NCI-H2029 (cell line): Measurements from ENCODE around the gene MLH1.

Source experiments
- DNase-seq: peaks from one replicate; lab custom pipeline; 2025; lab: John Stamatoyannopoulos, UW

MLH1 gene

DNA sequence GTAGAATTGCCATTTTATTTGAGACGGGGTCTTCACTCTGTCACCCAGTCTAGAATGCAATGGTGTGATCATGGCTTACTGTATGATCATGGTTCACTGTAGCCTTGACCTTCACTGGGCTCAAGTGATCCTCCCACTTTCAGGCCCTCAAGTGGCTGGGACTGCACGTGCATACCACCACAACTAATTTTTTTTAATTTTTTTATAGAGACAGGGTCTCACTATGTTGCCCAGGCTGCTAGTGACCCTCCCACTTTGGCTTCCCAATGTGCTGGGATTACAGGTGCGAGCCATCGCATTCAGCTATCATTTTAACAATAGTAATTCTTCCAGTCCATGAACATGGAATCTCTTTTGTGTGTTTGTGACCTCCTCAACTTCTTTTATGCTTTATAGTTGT lies 12.3 kb upstream of the MLH1 start:
- no peak for DNase-seq

DNA sequence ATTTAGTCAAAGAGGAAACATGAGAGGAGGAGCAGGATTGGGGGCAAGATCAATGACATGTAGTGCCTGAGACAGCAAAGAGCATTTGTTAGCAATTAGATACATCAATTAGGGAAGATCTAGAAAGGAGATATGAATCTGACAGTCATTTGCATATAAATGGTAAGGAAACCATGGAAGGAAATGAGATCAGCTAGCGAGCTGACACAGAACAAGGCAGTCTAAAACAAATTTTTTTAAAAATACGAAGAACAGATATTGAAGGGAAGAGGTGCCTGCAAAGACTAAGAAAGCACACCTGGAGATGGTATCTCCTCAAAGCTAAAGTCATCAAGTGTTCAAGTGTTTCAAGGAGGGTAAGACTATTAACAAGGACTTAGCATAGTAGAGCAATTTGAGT lies 5.0 kb upstream of the MLH1 start:
- no peak for DNase-seq

DNA sequence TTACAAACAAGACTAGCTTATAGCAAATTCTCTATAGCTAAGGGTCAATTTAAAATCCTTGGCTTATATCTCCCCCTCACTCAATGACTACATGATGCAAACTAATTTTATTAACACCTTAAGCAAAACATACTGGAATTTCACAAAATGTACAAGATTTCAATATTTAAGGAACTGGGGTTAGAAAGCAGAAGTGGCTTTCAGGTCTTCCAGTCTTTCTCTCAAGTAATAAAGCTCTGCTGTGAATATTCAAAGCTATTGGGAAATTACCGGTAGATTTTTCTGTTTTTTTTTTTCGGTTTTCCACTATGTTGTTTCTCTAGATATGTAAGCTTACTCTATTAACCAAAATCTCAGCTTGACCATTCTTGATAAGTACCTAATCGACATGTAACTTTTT lies 4.3 kb upstream of the MLH1 start:
- no peak for DNase-seq

DNA sequence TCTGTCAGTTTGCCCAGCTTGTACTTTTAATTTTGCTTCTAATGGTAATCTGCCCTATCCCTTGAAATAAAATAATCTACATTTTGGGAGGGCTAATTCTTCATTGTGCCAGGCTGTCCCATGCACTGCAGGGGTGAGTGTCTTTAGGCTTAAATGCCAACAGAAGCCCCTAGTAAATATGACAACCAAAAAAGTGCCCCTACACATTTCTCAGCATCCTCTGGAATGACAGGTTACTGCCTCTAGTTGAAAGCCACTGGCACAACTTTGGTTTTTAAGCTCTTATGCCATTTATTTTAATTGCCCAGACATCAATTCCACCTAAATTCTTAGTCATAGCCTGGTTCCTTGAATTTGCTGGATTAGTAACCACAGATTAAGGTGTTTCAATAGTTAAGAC lies 3.8 kb upstream of the MLH1 start:
- no peak for DNase-seq

DNA sequence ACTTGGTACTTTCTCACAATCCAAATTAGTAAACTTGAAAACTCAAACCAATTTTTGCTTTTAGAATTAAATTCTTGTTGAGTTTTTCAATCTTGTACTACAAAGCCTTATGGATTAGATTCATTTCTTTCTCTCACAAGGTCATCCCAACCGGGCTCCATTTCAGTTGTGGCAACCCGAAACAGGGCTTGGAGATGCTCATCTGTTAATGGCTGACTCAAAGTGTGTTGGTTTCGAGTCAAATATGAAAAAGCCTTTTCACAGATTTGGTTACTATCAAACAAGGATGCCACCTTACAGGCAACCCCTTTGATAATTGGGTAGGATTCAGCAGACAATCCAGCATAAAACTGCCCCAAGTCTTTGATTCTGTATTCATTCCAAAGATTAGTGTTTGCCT lies 2.2 kb upstream of the MLH1 start:
- no peak for DNase-seq

DNA sequence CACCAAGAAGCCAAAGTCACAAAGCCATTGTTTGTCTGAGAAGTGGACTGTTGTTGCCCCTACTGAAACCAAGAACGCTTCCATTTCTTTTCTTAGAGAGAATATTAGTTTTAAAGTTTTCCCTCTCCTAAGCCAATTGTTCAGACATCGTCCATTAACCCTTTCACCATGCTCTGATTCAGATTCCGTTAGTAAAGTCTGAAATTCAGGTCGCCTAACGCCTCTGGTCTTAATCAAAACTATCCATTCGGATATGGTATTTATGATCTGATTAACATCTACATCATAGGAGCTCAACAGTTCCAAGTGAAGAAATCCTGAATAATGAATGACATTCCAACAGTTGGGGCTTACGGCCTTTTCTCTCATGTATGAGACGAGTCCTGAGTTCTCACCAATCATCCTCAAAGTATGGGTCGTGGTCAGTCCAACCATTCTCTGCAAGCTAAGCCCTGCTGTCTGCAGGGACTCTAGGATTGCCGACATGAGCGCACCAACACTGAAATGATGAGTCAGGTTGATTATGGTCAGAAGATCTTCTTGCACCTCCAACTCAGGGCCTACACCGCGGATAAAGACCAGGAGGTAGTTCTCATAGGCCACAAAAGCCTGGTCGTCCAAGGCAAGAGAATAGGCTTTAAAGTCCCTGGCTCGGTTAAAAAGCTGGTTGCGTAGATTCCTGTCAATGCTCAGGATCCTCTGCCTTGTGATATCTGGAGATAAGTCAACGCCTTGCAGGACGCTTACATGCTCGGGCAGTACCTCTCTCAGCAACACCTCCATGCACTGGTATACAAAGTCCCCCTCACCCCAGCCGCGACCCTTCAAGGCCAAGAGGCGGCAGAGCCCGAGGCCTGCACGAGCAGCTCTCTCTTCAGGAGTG lies 1.2 kb upstream of the MLH1 start:
- DNase-seq, result no peak

DNA sequence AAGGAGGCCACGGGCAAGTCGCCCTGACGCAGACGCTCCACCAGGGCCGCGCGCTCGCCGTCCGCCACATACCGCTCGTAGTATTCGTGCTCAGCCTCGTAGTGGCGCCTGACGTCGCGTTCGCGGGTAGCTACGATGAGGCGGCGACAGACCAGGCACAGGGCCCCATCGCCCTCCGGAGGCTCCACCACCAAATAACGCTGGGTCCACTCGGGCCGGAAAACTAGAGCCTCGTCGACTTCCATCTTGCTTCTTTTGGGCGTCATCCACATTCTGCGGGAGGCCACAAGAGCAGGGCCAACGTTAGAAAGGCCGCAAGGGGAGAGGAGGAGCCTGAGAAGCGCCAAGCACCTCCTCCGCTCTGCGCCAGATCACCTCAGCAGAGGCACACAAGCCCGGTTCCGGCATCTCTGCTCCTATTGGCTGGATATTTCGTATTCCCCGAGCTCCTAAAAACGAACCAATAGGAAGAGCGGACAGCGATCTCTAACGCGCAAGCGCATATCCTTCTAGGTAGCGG lies 452 bp upstream of the MLH1 start, which contains the start of gene EPM2AIP1:
EPM2AIP1 (minus strand) TSS at position 326 of the 520 bp plus-strand sequence; CDS start at position 272, 54 bp downstream.
- DNase-seq, result no peak

DNA sequence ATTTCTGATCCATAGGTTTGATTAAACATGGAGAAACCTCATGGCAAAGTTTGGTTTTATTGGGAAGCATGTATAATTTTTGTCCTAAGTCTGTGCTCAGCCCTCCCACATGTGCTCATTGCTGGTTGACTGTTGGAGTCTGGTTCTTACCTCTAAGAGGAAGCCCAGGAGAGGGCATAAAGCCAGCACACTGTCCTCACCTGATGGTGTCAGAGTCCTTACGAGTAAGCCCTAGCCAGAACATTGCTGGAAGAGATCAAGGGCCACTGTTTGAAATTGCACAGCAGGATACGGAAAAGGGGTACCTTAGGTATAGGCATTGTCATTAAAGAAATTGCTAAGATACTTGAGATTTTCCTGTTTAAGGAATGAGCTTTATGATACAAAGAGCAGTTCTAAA lies 21.3 kb downstream of the MLH1 start:
- no peak for DNase-seq

DNA sequence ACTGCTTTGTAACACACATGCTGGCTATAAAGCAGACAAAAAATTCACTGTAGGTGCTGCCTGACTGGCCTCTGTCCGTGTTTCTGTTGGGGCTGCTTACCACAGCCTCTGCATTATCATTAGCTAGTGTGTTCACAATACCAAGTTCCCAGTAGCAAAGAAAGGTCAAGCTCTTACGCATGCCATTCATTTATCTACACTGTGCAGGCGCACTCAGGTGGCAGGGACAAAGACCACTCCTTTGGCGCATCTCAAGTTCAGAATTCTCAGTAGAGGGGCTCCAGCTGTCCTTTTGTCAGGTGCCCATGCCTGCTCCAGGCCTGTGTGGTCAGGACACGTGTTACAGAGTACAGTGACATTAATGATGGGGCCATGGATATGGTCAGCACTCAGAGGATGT lies 22.3 kb downstream of the MLH1 start:
- no peak for DNase-seq

DNA sequence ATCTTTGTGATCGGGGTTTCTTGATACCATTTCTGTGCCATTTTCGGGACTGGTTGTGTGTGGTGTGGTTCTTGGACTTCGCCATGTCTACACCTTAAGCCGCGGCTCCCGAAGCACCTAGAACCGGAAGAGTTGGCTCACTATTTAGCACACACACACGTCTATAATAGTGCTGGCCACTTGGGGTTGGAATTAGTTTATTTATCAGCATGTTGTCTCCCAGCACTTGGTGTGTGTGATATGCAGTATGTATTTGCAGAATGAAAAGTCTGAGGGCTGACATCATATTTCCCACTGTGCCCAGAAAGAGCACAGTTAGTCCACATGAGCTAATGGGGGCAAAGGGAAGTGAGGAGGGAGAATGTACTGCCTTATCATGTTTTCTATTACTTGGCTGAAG lies 23.6 kb downstream of the MLH1 start:
- no peak for DNase-seq

DNA sequence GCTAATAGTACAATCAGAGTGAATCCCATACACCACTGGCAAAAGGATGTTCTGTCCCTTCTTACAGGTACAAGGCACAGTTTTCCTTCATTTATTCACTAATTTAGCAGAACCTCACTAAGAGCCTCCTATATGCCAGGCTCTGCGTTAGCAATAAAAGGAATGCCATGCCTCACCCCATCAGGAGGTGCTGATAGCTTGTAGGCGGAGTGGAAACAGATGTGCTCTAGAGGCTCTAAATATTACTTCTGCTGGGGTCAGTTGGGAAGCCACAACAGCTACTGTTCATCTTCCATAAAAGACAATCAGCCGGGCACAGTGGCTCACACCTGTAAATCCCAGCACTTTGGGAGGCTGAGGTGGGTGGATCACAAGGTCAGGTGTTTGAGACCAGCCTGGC lies 24.4 kb downstream of the MLH1 start:
- DNase-seq, result no peak

DNA sequence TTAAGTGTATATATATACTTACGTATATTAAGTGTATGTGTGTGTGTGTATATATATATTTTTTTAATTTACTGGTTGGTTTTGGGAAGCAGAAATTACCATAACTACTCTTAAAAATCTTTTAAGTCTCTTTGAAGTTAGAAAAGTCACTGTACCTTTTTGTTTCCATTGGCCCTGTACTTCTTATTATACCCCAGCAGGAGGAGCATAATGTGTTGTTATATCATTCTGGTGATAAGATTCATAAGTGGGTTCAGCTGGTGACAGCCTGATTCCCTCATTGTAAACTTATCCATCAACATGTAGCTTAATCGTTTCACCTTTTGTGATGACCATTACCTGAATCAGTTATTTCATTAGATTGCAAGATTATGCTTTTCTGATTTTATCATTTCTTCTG lies 30.8 kb downstream of the MLH1 start:
- DNase-seq, result no peak

DNA sequence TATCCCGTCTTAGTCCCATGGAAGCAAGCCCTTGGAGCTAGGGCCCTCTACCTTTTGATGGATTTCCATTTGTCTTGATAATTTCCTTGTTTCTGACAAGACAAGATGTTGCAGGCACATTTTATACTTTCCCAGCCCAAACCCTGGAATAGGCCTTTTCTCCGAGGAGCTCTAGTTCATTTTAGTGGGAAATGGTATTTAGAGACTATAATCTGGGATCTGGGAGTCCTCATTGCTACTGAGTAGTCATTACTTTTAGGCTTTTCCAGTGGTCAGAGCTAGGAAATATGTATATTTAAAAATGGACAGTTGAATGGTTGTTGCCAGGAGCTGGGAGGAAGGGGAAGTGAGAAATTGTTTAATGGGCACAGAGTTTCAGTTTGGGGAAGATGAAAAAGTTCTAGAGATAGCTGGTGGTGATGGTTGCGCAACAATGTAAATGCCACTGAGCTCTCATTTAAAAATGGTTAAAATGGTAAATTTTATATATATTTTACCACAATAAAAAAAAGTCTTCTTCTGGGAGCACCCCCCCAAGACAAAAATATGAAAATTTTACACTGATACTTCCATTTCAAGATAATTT lies 31.6 kb downstream of the MLH1 start:
- no peak for DNase-seq

DNA sequence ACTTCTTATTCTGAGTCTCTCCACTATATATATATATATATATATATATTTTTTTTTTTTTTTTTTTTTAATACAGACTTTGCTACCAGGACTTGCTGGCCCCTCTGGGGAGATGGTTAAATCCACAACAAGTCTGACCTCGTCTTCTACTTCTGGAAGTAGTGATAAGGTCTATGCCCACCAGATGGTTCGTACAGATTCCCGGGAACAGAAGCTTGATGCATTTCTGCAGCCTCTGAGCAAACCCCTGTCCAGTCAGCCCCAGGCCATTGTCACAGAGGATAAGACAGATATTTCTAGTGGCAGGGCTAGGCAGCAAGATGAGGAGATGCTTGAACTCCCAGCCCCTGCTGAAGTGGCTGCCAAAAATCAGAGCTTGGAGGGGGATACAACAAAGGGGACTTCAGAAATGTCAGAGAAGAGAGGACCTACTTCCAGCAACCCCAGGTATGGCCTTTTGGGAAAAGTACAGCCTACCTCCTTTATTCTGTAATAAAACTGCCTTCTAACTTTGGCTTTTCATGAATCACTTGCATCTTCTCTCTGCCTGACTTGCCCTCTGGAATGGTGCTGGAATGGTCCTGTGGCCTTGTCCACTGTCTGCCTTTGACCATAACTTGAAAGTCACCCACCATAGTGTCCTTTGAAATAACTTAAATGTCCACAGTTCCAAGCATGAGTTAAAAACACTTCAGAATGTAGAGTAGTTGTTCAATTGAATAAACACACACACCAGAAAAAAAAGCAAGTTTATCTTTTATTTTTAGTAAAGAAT lies 32.4 kb downstream of the MLH1 start:
- DNase-seq, result no peak

DNA sequence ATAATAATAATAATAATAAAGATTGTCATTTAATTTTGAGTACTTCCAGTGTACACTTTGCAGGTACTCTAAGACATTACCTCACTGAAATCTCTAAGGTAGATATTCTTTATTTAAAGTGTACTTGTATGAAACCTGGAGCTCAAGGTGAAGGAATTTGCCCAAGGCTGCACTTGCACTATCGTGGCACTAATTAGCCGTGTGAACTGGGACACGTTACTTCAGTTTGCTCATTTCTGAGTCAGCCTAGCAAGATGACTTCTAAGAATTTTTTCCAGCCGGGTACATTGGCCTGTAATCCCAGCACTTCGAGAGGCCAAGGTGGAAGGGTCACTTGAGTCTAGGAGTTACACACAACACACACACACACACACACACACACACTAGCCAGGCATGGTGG lies 33.5 kb downstream of the MLH1 start:
- DNase-seq, result no peak

DNA sequence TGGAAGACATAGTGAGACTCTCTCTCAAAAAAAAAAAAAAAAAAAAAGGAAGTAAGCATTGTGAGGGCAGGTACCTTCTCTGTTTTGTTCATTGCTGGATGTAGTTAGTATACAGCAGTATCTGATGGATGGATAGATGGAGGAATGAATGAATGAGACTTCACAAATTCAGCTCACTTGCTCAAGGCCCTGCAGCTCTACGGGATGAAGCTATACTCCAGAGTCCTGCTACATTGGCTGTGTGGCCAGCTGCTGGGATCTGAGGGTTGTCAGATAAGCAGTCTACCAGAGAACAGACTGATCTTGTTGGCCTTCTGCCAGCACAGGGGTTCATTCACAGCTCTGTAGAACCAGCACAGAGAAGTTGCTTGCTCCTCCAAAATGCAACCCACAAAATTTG lies 35.0 kb downstream of the MLH1 start:
- DNase-seq, result no peak

DNA sequence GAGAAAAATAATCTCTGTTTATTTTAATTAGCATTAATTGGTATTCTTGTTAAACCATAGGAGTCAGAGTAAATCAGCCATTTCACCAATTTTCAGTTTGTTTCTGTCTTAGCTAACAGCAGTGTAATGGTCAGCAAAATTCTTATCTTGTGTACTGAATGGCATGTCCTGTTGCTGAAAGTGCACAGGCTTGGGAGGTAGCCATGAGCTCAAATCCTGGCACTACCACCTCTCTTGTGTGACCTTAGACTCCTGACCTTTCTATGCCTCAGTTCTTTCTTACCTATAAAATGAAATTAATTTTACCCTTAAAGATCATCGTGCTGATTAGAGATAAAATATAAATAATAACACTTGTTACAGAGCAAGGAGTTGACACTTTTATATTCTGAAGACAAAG lies 35.8 kb downstream of the MLH1 start:
- no peak for DNase-seq

DNA sequence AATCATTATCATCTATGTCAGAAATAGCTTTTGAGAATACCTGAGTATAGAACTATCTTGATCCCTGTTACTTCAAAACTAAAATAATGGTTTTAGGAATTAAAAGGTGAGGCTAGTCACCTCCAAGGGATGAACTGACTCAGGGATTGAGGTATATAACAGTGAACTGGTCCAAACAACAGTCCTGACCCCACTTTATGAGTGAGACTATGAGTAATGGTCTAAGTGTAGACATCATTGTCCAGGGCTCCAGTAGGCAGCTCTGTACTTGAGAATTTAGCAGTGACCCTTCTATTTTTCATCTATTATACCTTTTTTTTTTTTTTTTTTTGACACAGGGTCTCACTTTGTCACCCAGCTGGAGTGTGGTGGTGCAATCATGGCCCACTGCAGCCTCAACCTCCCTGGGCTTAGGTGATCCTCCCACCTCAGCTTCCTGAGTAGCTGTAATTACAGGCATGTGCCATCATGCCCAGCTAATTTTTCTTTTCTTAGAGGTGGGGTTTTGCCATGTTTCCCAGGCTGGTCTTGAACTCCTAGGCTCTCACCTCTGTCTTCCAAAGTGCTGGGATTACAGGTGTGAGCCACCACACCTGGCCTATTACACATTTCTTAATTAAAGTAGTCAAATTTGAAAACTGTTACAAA lies 36.3 kb downstream of the MLH1 start:
- no peak for DNase-seq

DNA sequence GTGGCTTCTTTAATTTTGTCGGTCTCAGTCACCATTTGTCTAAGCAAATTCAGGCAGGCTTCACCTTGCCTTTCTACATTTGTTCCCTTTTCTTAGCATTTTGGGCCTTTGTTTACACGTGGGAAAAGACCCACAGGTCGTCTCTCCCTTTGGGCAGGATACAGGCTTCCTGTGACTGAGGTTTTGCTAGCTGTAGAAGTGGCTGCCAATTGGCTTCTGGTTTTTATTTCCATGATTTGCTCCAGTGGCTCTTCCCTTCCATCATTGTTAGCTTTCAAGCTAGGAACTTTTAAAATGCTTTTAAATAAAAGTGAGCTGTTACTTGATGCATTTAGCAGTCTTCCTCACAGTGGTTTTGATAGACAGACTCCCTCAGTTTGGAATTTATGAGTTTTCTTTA lies 37.3 kb downstream of the MLH1 start:
- no peak for DNase-seq

DNA sequence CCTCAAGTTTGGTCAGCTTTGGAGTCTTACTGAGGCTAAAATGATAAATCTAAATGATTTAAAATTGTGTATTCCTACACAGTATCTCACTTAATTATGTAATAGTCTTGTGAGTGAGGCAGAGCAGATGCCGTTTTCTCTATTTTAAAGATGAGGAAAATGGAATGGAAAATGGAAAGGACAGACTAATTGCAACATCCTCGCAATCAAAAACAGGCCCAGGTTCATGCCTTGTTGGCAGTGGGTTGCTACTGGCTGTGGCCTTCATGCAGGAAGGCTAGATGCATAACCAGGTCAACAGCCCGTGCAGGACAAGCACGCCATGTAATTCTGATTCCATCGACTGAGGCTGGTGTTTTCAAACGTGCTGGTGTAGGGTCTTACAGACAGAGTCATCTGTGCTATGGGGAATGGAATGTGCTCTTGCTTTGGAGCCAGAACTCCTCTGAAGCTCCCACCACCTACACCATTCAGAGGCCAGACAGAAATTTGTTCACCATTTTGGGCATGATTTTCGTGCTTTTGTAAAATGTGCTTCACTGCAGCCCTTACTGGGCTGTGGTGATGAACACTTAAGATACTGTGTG lies 37.9 kb downstream of the MLH1 start:
- no peak for DNase-seq

DNA sequence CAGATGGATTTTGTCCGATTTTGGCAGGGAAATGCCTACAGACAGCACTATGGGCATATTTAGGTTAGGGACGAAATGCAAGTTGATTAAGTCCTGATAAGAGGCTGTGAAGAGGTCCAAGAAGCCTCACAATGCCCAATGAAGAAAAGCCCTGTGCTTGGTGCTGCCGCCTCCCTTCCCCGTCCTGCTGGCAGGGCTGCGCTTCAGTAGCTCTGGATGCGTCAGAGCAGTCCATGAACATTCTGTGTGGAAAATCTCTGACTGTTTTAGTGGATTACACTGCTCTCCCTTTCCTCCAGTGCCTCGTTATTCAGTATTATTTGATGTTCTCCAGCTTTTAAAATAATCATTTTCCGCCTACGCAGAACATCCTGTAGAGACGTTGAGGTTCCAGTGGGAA lies 39.6 kb downstream of the MLH1 start:
- DNase-seq, result no peak

DNA sequence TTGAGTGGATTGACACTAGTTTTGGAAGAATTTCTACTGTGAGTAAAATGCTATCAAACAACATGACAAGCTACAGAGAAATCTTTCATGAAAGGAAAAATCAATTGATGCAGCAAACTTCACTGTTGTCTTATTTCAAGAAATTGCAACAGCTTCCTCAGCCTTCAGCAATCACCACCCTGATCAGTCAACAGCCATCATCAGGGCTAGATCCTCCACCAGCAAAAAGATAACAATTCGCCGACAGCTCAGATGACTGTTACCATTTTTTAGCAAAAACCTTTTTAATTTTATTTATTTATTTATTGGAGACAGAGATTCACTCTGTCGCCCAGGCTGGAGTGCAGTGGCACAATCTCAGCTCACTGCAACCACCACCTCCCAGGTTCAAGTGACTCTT lies 44.0 kb downstream of the MLH1 start:
- DNase-seq, result no peak
